Thoracic aorta (tissue), 2 donors: ENCODE measurements around the gene CSNK1D. TPM values are rescaled to one million over a fixed set of nuclear protein-coding genes. Genes with fewer than 3 reads are reported as not detected.

Experiments
- ATAC-seq: fragments of 150-250 bp; one replicate; pipeline ENCODE4 v1.8.0; 2017; ENCODE audit warnings: low read depth; ENCODE audit not compliant: insufficient number of reproducible peaks, low FRiP score
- DNase-seq: peaks from one replicate; pipeline ENCODE4 v3.0.0-alpha.2; 2020; ENCODE audit warnings: low spot score
- H3K27ac ChIP-seq, 2 donors: fragments of 200-600 bp; sonication (generic); 1 replicate in 1 of 2; 2 replicates in 1 of 2; pipeline ENCODE4 v1.5.1; 2016; ENCODE audit warnings: mild to moderate bottlenecking in 2 of 2, moderate library complexity in 2 of 2
- H3K27me3 ChIP-seq: fragments of 200-600 bp; sonication (generic); replicated peaks from 2 replicates; pipeline ENCODE4 v1.6.0; 2016; ENCODE audit warnings: mild to moderate bottlenecking; ENCODE audit not compliant: insufficient read depth
- H3K36me3 ChIP-seq: fragments of 200-600 bp; sonication (generic); one replicate; pipeline ENCODE4 v1.5.1; 2016
- H3K4me1 ChIP-seq, 2 donors: fragments of 200-600 bp; sonication (generic); 1 replicate in 1 of 2; 2 replicates in 1 of 2; pipeline versions ENCODE4 v1.5.1 to v1.6.0; 2016; ENCODE audit warnings: low read depth in 2 of 2, mild to moderate bottlenecking in 1 of 2; ENCODE audit not compliant: control insufficient read depth in 1 of 2
- H3K4me3 ChIP-seq: fragments of 200-600 bp; sonication (generic); 2 replicates; pipeline ENCODE4 v1.5.1; 2016; ENCODE audit warnings: mild to moderate bottlenecking
- H3K9me3 ChIP-seq: fragments of 200-600 bp; sonication (generic); 2 replicates; pipeline ENCODE4 v1.5.1; 2016
- total RNA-seq, 2 donors: library from RNA; depleted of rRNA; stranded (reverse); fragments of >200 nt; gene quantifications; one replicate each; pipeline versions ENCODE4 v1.1.0 to v1.2.3, GENCODE V29; 2016
- TF ChIP-seq, protein P1 (sequence below): fragments of 200-600 bp; sonication (generic); IDR thresholded peaks from one replicate; pipeline ENCODE4 v1.5.1; 2019; ENCODE audit warnings: antibody characterized with exemption

Gene CSNK1D
- total RNA-seq, 2 donors from 2014 or later, result 69.5 to 71.9 TPM

DNA sequence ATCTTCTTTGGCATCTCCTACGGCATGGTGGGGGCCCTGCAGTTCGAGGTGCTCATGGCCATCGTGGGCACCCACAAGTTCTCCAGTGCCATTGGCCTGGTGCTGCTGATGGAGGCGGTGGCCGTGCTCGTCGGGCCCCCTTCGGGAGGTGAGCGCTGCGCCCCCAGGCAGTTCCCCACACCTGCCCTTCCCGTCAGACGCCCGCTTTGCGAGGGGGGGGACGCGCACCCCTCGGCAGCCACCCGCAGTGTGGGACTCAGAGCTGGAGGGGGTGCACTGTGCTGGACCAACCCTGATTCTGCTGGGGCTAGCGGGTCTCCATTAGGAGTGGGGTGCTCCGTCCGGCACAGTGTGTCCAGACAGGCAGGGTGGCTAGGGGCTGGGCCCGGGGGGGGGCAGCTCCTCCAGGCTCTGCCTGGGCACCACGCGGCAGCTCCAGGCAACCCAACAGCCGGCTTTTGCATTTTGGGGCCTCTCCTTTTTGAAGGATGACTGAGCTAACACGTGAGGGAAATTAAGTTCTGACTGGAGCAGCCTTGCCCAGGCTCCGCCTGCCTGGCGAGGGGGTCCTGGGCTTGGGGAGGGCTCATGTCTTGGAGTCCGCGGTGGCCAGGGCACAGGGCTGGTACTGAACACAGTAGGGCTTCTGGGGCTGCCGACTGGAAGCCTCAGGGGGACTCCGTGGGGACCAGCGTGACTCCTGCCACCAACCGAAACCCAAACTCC is 35.6 kb downstream of the CSNK1D start:
- Histone ChIP-seq H3K4me1 (peaks cover 47 to 62% of the 10 kb centered on the region in 2 donors), H3K27ac (peak overlapping the region in 1 of 2 donors; percentile 49), H3K36me3 (peaks cover 13% of the 10 kb centered on the region), H3K9me3 (no peaks in the 10 kb centered on the region), H3K4me3 (no peak overlapping the region), H3K27me3 (no peaks in the 10 kb centered on the region)
- TF ChIP-seq, protein P1, sequence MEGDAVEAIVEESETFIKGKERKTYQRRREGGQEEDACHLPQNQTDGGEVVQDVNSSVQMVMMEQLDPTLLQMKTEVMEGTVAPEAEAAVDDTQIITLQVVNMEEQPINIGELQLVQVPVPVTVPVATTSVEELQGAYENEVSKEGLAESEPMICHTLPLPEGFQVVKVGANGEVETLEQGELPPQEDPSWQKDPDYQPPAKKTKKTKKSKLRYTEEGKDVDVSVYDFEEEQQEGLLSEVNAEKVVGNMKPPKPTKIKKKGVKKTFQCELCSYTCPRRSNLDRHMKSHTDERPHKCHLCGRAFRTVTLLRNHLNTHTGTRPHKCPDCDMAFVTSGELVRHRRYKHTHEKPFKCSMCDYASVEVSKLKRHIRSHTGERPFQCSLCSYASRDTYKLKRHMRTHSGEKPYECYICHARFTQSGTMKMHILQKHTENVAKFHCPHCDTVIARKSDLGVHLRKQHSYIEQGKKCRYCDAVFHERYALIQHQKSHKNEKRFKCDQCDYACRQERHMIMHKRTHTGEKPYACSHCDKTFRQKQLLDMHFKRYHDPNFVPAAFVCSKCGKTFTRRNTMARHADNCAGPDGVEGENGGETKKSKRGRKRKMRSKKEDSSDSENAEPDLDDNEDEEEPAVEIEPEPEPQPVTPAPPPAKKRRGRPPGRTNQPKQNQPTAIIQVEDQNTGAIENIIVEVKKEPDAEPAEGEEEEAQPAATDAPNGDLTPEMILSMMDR, result no peak
- ATAC-seq, result no peak
- no peak for DNase-seq

DNA sequence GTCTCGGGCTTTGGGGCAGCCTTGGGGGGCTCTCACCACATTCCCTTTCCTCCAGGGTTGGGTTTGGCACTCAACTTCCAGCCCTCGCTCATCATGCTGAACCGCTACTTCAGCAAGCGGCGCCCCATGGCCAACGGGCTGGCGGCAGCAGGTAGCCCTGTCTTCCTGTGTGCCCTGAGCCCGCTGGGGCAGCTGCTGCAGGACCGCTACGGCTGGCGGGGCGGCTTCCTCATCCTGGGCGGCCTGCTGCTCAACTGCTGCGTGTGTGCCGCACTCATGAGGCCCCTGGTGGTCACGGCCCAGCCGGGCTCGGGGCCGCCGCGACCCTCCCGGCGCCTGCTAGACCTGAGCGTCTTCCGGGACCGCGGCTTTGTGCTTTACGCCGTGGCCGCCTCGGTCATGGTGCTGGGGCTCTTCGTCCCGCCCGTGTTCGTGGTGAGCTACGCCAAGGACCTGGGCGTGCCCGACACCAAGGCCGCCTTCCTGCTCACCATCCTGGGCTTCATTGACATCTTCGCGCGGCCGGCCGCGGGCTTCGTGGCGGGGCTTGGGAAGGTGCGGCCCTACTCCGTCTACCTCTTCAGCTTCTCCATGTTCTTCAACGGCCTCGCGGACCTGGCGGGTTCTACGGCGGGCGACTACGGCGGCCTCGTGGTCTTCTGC is 36.3 kb downstream of the CSNK1D start:
- no peaks in the 10 kb centered on the region for H3K27me3 ChIP-seq
- H3K27ac ChIP-seq, result no peak overlapping the region
- H3K9me3 ChIP-seq, result no peaks in the 10 kb centered on the region
- TF ChIP-seq, protein P1, result no peak
- peaks cover 13% of the 10 kb centered on the region for H3K36me3 ChIP-seq
- DNase-seq, result no peak
- no peak for ATAC-seq
- H3K4me1 ChIP-seq, result peaks cover 43 to 59% of the 10 kb centered on the region in 2 donors
- H3K4me3 ChIP-seq, result no peak overlapping the region

DNA sequence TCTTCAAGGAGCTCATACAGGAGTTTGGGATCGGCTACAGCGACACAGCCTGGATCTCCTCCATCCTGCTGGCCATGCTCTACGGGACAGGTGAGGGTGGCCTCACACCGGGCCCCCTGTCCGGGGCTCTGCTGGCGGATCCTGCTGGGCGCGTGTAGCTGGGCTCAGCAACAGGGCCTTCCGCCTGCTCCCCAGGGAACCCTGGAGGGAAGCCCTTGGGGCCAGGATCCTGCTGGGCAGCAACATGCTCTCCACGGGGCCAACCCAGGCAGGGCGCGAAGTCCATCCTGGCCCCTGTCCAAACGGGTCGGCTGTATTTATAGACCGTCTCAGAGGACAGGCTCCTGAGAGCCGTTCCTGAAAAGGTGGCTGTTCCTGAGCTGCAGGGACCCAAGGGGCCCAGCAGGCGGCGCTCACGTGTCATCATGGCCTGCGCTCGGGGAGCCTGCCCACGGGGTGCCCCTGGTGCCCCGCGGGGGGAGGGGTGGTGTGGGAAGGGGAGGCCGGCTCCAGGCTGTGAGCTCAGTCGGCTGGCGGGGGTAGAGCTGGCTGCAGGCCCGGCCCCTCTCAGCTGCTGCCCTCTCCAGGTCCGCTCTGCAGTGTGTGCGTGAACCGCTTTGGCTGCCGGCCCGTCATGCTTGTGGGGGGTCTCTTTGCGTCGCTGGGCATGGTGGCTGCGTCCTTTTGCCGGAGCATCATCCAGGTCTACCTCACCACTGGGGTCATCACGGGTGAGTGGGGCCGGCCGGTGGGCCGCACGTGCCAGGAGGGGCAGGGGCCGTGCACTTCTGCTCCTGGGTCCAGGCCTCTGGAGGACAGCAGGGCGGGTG is 37.1 kb downstream of the CSNK1D start:
- TF ChIP-seq, protein P1, result peak; percentile 93
- ATAC-seq, result no peak
- DNase-seq, result no peak
- Histone ChIP-seq H3K36me3 (peaks cover 13% of the 10 kb centered on the region), H3K27ac (peak overlapping the region in 1 of 2 donors; percentile 40), H3K27me3 (no peaks in the 10 kb centered on the region), H3K9me3 (no peaks in the 10 kb centered on the region), H3K4me1 (peaks cover 43 to 59% of the 10 kb centered on the region in 2 donors), H3K4me3 (no peak overlapping the region)

DNA sequence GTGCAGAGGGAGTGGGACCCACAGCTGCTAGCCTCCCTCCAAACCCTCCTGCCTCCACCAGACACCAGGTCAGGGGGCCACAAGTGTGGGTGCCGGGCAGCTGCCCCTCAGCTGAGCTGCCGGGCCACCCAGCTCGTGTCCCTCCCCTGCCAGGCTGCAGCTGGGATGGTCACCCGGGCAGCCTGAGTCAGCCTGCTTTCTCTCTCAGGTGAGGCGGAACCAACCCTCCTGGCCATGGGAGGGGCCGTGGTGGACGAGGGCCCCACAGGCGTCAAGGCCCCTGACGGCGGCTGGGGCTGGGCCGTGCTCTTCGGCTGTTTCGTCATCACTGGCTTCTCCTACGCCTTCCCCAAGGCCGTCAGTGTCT is 37.7 kb downstream of the CSNK1D start:
- no peaks in the 10 kb centered on the region for H3K9me3 ChIP-seq
- H3K27ac ChIP-seq, result peak overlapping the region in 1 of 2 donors; percentile 40
- TF ChIP-seq, protein P1, result no peak
- DNase-seq (no peak), ATAC-seq (no peak)
- H3K4me3 ChIP-seq, result no peak overlapping the region
- peaks cover 13% of the 10 kb centered on the region for H3K36me3 ChIP-seq
- H3K4me1 ChIP-seq, result peaks cover 39 to 57% of the 10 kb centered on the region in 2 donors
- no peaks in the 10 kb centered on the region for H3K27me3 ChIP-seq
